Mammary epithelial cell (primary cell): ENCODE measurements around the gene CRMP1.

ENCODE experiments used
- CTCF ChIP-seq, 2 donors: IDR thresholded peaks in 1 of 2; conservative IDR thresholded peaks in 1 of 2; 2 replicates each; pipeline ENCODE4 v1.5.1; 2011 to 2012; ENCODE audit warnings: inconsistent platforms in 2 of 2, low read length in 2 of 2, mild to moderate bottlenecking in 2 of 2, control low read depth in 1 of 2, low read depth in 1 of 2; ENCODE audit not compliant: insufficient read depth in 1 of 2; ENCODE audit errors: extremely low read depth in 1 of 2
- EZH2 ChIP-seq: IDR thresholded peaks from 2 replicates; pipeline ENCODE4 v1.6.1; 2012; ENCODE audit warnings: low read length, inconsistent platforms, borderline replicate concordance

GRCh38 chr4:5888222-5889001 is 4.5 kb downstream of the CRMP1 start:
- TF ChIP-seq CTCF (conservative IDR thresholded peaks at IDR 0.05 in 1 of 2, IDR thresholded peaks at IDR 0.05 in 1 of 2; ENCODE audit: extremely low read depth in 1 of 2, insufficient read depth in 1 of 2, low read depth in 1 of 2, low read length in 2 of 2) (no peak), EZH2 (no peak)
